ENCODE data around the gene VSIR.

The VSIR gene

DNA sequence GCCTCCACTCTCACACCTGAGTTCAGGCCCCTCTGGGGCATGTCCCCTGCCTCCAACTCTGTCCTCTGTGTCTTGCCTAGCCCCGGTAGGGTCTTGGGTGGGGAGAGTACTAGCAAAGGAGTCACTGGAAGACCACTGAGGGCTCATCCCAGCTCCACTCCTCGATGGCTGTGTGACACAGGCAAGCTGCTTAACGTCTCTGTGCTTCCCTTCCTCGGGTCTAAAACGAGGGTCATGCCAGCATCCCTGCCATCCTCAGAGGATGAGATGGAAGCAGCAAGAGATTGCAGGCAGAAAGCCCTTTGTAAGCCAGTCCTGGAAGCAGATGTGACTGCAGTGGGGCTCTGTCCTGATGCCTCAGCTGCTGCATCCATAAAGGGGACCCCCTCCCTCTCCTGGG is 38.5 kb downstream of the VSIR start:
- H3K79me2 ChIP-seq (ENCODE audit: insufficient read depth, low read length), result no peaks in the 10 kb centered on the region
- no peak overlapping the region for H3K27ac ChIP-seq (ENCODE audit: low read depth, low read length)
- H3K4me3 ChIP-seq (ENCODE audit: insufficient read depth, low read length, poor library complexity, severe bottlenecking), result no peak overlapping the region
- H3K9me3 ChIP-seq (ENCODE audit: insufficient read depth, low read length), result no peaks in the 10 kb centered on the region
- no peaks in the 10 kb centered on the region for H3F3A ChIP-seq (ENCODE audit: insufficient read depth)
- H3K9me2 ChIP-seq (replicated peaks; ENCODE audit: insufficient read depth, low read length), result no peaks in the 10 kb centered on the region
- no peaks in the 10 kb centered on the region for H3K27me3 ChIP-seq (ENCODE audit: low read length)
- H3K9ac ChIP-seq (ENCODE audit: low read length), result no peak overlapping the region
- no peak for TF ChIP-seq EZH2phosphoT487 (conservative IDR thresholded peaks at IDR 0.05; ENCODE audit: low read length)
- TF ChIP-seq, protein P1, sequence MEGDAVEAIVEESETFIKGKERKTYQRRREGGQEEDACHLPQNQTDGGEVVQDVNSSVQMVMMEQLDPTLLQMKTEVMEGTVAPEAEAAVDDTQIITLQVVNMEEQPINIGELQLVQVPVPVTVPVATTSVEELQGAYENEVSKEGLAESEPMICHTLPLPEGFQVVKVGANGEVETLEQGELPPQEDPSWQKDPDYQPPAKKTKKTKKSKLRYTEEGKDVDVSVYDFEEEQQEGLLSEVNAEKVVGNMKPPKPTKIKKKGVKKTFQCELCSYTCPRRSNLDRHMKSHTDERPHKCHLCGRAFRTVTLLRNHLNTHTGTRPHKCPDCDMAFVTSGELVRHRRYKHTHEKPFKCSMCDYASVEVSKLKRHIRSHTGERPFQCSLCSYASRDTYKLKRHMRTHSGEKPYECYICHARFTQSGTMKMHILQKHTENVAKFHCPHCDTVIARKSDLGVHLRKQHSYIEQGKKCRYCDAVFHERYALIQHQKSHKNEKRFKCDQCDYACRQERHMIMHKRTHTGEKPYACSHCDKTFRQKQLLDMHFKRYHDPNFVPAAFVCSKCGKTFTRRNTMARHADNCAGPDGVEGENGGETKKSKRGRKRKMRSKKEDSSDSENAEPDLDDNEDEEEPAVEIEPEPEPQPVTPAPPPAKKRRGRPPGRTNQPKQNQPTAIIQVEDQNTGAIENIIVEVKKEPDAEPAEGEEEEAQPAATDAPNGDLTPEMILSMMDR (IDR thresholded peaks at IDR 0.05; ENCODE audit: insufficient read depth, low read length, poor library complexity, severe bottlenecking), result no peak
- no peak overlapping the region for H2AFZ ChIP-seq (ENCODE audit: low read depth, low read length, severe bottlenecking)
- no peak overlapping the region for H3K4me2 ChIP-seq (ENCODE audit: low read depth, low read length, poor library complexity, severe bottlenecking)
- no peaks in the 10 kb centered on the region for H4K20me1 ChIP-seq (ENCODE audit: low read depth, low read length)
- no peaks in the 10 kb centered on the region for H3K36me3 ChIP-seq (ENCODE audit: low read length)

- Histone ChIP-seq H3K36me3 (ENCODE audit: low read length) (no peaks in the 10 kb centered on the region), H4K20me1 (ENCODE audit: low read depth, low read length) (no peaks in the 10 kb centered on the region), H3K9me2 (replicated peaks; ENCODE audit: insufficient read depth, low read length) (no peaks in the 10 kb centered on the region), H3K79me2 (ENCODE audit: insufficient read depth, low read length) (no peaks in the 10 kb centered on the region), H3F3A (ENCODE audit: insufficient read depth) (no peaks in the 10 kb centered on the region), H3K4me2 (ENCODE audit: low read depth, low read length, poor library complexity, severe bottlenecking) (no peak overlapping the region), H3K4me3 (ENCODE audit: insufficient read depth, low read length, poor library complexity, severe bottlenecking) (no peak overlapping the region), H2AFZ (ENCODE audit: low read depth, low read length, severe bottlenecking) (no peak overlapping the region), H3K9me3 (ENCODE audit: insufficient read depth, low read length) (no peaks in the 10 kb centered on the region), H3K27ac (ENCODE audit: low read depth, low read length) (no peak overlapping the region), H3K9ac (ENCODE audit: low read length) (no peak overlapping the region), H3K27me3 (ENCODE audit: low read length) (no peaks in the 10 kb centered on the region)
- TF ChIP-seq EZH2phosphoT487 (conservative IDR thresholded peaks at IDR 0.05; ENCODE audit: low read length), result no peak
- TF ChIP-seq, protein P1 (IDR thresholded peaks at IDR 0.05; ENCODE audit: insufficient read depth, low read length, poor library complexity, severe bottlenecking), result no peak
These were observed 41.5 kb downstream of the VSIR start for GRCh38 chr10:71731791-71732190.

DNA sequence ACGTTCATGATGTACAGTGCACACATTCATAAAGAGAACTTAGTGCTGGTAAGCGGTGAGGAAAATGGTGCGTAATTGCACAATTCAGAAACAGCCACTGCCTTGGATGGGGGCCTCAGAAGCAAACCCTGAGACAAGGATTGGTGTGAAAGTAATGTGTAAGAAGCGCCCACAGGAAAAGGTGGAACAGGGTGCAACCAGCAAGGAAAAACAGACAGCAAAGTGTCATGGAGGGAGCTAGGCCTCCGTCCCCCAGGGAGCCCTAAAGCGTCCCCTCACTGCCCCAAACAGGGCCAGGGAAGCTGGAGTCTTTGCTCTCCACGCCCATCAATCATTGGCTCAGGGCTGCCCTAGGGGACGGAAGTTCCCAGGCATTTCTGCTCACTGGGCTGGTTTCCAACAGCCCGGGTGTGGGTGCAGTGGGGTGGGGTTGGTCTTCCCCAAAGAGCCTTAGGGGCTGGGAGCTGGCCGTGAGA is 44.1 kb downstream of the VSIR start:
- no peak overlapping the region for H3K9ac ChIP-seq (ENCODE audit: low read length)
- H2AFZ ChIP-seq (ENCODE audit: low read depth, low read length, severe bottlenecking), result no peak overlapping the region
- TF ChIP-seq, protein P1 (IDR thresholded peaks at IDR 0.05; ENCODE audit: insufficient read depth, low read length, poor library complexity, severe bottlenecking), result no peak
- no peak for TF ChIP-seq EZH2phosphoT487 (conservative IDR thresholded peaks at IDR 0.05; ENCODE audit: low read length)
- no peaks in the 10 kb centered on the region for H3K27me3 ChIP-seq (ENCODE audit: low read length)
- no peaks in the 10 kb centered on the region for H3K36me3 ChIP-seq (ENCODE audit: low read length)
- no peak overlapping the region for H3K4me2 ChIP-seq (ENCODE audit: low read depth, low read length, poor library complexity, severe bottlenecking)
- H3K9me2 ChIP-seq (replicated peaks; ENCODE audit: insufficient read depth, low read length), result no peaks in the 10 kb centered on the region
- H3K79me2 ChIP-seq (ENCODE audit: insufficient read depth, low read length), result no peaks in the 10 kb centered on the region
- no peaks in the 10 kb centered on the region for H3K9me3 ChIP-seq (ENCODE audit: insufficient read depth, low read length)
- H3K27ac ChIP-seq (ENCODE audit: low read depth, low read length), result no peak overlapping the region
- H4K20me1 ChIP-seq (ENCODE audit: low read depth, low read length), result no peaks in the 10 kb centered on the region
- no peaks in the 10 kb centered on the region for H3F3A ChIP-seq (ENCODE audit: insufficient read depth)
- H3K4me3 ChIP-seq (ENCODE audit: insufficient read depth, low read length, poor library complexity, severe bottlenecking), result no peak overlapping the region
